RWPE2 (cell line): ENCODE measurements around the gene PITPNC1.
A peak's percentile ranks its signal among the peaks of the same experiment; 100 is the strongest.

Experiments
- ATAC-seq: fragments of 200-7000 bp; cut with Tn5 transposase; 3 replicates; pipeline ENCODE4 v1.9.1; 2021; ENCODE audit warnings: low read depth
- DNase-seq: peaks from one replicate; pipeline ENCODE4 v3.0.0-alpha.2; 2020; ENCODE audit warnings: low spot score
- H3K27ac ChIP-seq: fragments of 450-650 bp; 2 replicates; pipeline ENCODE4 v1.5.1; 2017; ENCODE audit warnings: mild to moderate bottlenecking; ENCODE audit not compliant: poor library complexity, severe bottlenecking
- H3K27me3 ChIP-seq: fragments of 250-450 bp; sonication (Bioruptor Pico); 2 replicates; pipeline ENCODE4 v1.5.1; 2021; ENCODE audit warnings: mild to moderate bottlenecking, moderate library complexity; ENCODE audit not compliant: insufficient read depth, poor library complexity, severe bottlenecking
- H3K36me3 ChIP-seq: fragments of 250-450 bp; sonication (Bioruptor Pico); 2 replicates; pipeline ENCODE4 v1.5.1; 2020; ENCODE audit warnings: low read depth, mild to moderate bottlenecking, moderate library complexity
- H3K4me1 ChIP-seq: fragments of 250-450 bp; sonication (Bioruptor Pico); 2 replicates; pipeline ENCODE4 v1.5.1; 2021; ENCODE audit warnings: mild to moderate bottlenecking, moderate library complexity; ENCODE audit not compliant: insufficient read depth, poor library complexity, severe bottlenecking
- H3K4me3 ChIP-seq: fragments of 250-450 bp; sonication (Bioruptor Pico); 2 replicates; pipeline ENCODE4 v1.5.1; 2021; ENCODE audit warnings: mild to moderate bottlenecking, moderate library complexity; ENCODE audit not compliant: severe bottlenecking
- H3K9me3 ChIP-seq: fragments of 250-450 bp; sonication (Bioruptor Pico); 2 replicates; pipeline ENCODE4 v1.5.1; 2021; ENCODE audit warnings: mild to moderate bottlenecking, moderate library complexity; ENCODE audit not compliant: severe bottlenecking
- CTCF ChIP-seq: fragments of 450-650 bp; IDR thresholded peaks from one replicate; pipeline ENCODE4 v1.5.1; 2017; ENCODE audit warnings: mild to moderate bottlenecking, moderate library complexity; ENCODE audit not compliant: poor library complexity, severe bottlenecking

PITPNC1 gene

DNA sequence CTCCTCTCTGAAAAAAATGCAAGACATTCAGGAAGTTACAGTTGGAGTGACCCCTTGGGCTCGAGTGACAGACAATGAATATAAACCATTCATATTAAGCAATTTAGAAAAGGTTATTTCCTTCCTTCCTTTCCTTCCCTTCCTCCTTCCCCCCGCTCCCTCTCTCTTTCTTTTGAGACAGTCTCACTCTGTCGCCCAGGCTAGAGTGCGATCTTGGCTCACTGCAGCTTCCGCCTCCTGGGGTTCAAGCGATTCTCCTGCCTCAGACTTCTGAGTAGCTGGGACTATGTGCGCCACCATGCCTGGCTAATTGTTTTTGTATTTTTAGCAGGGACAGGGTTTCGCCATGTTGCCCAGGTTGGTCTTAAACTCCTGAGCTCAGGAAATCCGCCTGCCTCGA, 23.9 kb upstream of the PITPNC1 start:
- Histone ChIP-seq H3K4me3 (no peak overlapping the region), H3K27ac (no peak overlapping the region), H3K4me1 (no peaks in the 10 kb centered on the region), H3K9me3 (no peaks in the 10 kb centered on the region), H3K36me3 (peaks cover 98% of the 10 kb centered on the region), H3K27me3 (no peaks in the 10 kb centered on the region)
- no peak for TF ChIP-seq CTCF
- ATAC-seq (no peak), DNase-seq (no peak)

- Histone ChIP-seq H3K4me3 (no peak overlapping the region), H3K9me3 (no peaks in the 10 kb centered on the region), H3K27ac (no peak overlapping the region), H3K4me1 (peaks cover 2% of the 10 kb centered on the region), H3K36me3 (peaks cover 96% of the 10 kb centered on the region), H3K27me3 (no peaks in the 10 kb centered on the region)
- DNase-seq (no peak), ATAC-seq (no peak)
- TF ChIP-seq CTCF = no peak
Observed at GRCh38 chr17:67353929-67354574, 23.0 kb upstream of the PITPNC1 start.

DNA sequence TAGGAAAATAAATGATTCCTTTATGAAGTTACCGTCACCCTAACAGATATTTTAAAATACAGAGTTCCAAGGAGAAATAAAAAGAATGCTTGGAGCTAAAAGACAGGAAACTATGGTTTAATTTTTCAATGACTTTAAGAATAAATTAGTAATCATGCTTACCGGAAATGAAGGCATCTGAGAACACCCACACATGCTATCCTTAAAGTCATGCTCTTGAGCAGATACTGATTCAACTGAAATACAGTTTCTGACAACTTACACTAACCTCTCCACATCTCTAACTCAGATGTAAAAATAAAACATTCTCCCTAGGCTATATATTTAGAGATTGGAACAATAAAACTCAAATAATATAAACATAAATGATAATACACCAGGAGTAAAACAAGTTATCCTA, 18.5 kb upstream of the PITPNC1 start:
- Histone ChIP-seq H3K4me3 (no peak overlapping the region), H3K4me1 (peaks cover 30% of the 10 kb centered on the region), H3K27ac (no peak overlapping the region), H3K9me3 (no peaks in the 10 kb centered on the region), H3K27me3 (no peaks in the 10 kb centered on the region), H3K36me3 (peaks cover 89% of the 10 kb centered on the region)
- TF ChIP-seq CTCF = no peak
- DNase-seq = no peak
- ATAC-seq = no peak

GRCh38 chr17:67359960-67360791, 16.9 kb upstream of the PITPNC1 start:
- peaks cover 42% of the 10 kb centered on the region for H3K4me1 ChIP-seq
- no peaks in the 10 kb centered on the region for H3K9me3 ChIP-seq
- peak overlapping the region; percentile 9 for H3K27ac ChIP-seq
- peak; percentile 63 for ATAC-seq
- H3K27me3 ChIP-seq = no peaks in the 10 kb centered on the region
- no peak overlapping the region for H3K4me3 ChIP-seq
- peak; percentile 59 for TF ChIP-seq CTCF
- H3K36me3 ChIP-seq = peaks cover 85% of the 10 kb centered on the region
- DNase-seq = no peak

DNA sequence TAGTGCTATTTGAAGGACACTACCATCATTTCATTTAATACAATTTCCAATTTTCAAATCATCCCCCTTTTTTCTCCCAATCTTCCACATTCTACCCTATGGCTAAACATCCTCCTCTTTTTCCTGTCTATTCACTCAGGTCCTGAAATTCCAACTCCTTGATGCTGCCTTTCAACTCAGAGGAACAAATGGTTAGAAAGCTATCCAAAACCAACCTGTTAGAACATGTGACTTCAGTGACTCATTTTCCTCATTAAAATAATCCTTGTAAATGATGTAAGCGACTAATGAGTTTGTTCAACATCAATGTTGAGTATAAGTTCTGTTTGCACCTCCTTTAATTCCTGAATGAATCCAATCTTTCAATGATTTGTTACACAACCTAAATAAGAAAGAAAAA, 16.2 kb upstream of the PITPNC1 start:
- no peak overlapping the region for H3K4me3 ChIP-seq
- no peak for DNase-seq
- ATAC-seq = peak; percentile 48
- TF ChIP-seq CTCF = no peak
- peaks cover 80% of the 10 kb centered on the region for H3K36me3 ChIP-seq
- H3K27ac ChIP-seq = peak overlapping the region; percentile 9
- no peaks in the 10 kb centered on the region for H3K27me3 ChIP-seq
- no peaks in the 10 kb centered on the region for H3K9me3 ChIP-seq
- H3K4me1 ChIP-seq = peaks cover 45% of the 10 kb centered on the region
